ENCODE measurements around the gene ANKRD34A.

Gene ANKRD34A

DNA sequence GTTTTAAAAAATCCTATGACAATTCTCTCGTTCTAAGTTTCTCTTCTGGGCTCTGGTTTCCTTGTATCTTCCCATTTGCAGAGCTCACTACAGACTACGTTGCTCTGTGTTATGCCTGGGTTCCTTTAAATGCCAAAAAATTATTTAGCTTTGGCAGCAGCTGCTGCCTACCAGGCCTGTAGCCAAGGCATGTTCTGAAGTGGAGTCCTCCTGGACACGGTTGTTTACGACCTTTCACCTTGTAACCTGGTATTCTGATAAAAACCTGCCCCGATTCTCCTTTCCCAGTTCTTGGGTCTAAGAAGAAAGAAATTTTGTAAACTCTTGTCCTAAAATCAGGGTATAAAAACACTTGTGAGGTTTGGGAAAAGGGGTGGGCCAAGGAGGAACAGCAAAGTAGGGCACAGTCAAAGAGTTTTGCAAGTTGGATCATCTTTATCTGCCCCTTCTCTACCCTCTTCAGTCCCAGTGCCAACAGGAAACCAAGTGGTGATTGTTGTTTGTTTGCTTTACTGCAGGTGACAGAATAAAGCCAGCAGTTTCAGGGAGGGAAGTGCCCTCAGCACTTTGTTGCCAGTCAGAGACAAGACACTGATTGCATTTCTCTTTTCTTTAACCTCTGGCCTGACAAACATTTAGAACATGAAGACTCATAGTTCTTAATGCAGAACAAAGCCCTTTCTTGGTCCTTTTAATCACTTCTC, 35.1 kb upstream of the ANKRD34A start:
- TF ChIP-seq CTCF (IDR thresholded peaks at IDR 0.05) (no peak), ZFX (IDR thresholded peaks at IDR 0.05; ENCODE audit: borderline replicate concordance) (no peak)
- H3K27ac ChIP-seq = peak overlapping the region; percentile 78

DNA sequence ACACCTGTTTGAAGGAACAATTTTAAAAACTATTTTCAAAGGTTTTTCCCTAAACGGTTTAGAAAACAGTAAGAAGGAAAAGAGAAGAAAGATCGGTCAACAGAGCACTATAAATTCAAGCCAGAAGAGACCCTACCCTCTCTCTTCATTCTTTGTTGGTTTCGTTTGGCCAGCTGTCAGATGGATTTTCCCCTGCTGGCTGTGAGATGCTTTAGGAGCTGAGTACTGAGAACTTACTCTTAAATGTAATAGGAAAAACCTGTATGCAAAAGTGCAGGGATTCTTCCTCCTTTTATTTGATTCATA, 33.3 kb upstream of the ANKRD34A start:
- peak overlapping the region; percentile 91; the same call in 1 of the 2 replicates for H3K27ac ChIP-seq

DNA sequence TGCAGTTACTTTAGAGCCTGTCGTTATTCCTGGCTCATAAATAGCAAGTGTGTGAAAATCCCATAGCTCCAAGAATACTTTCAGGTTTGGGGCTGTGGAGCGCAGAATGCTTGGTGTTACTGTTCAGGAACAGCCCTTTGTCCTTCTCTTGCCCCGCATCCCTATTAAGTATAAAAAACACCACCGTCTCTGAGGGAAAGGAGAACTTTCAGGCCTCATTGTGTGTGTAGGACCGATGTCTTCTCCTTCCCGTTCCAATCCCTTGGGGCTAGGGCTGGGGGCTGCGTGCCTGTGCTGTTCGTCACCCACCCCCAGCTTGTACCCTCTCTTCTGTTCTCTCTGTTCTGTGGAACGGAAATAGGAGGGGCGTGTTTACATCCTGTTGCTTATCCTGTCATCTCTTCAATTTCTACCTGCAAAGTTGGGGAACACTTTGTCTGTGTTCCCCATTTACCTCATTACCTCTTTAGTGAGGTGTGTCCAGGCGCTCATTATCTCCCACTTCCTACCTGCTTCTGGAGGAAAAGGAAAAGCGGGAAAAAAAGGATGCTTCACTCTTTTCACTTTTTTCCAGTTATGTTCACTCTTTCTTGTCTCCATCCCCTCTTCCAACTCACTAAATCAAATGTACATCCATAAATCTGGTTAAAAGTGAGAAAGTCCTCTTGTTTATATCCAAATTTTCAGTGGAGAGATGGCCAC, 32.8 kb upstream of the ANKRD34A start:
- no peak for TF ChIP-seq CTCF (IDR thresholded peaks at IDR 0.05)
- no peak for TF ChIP-seq ZFX (IDR thresholded peaks at IDR 0.05; ENCODE audit: borderline replicate concordance)
- H3K27ac ChIP-seq = peak overlapping the region; percentile 91

More for the DNA sequence above, 33.3 kb upstream of the ANKRD34A start:
- TF ChIP-seq CTCF (IDR thresholded peaks at IDR 0.05) (no peak), ZFX (IDR thresholded peaks at IDR 0.05; ENCODE audit: borderline replicate concordance) (no peak)

- no peak for TF ChIP-seq ZFX (IDR thresholded peaks at IDR 0.05; ENCODE audit: borderline replicate concordance)
- TF ChIP-seq CTCF (IDR thresholded peaks at IDR 0.05) = no peak
- peak within 1 kb of the TSS; percentile 91 for H3K27ac ChIP-seq
Measured at GRCh38 chr1:145996433-145997015, 32.1 kb upstream of the ANKRD34A start, which contains the start of gene TXNIP. Gene TXNIP (minus strand): TSS chr1:145996579. CDS start chr1:145996266, 313 bp downstream.

DNA sequence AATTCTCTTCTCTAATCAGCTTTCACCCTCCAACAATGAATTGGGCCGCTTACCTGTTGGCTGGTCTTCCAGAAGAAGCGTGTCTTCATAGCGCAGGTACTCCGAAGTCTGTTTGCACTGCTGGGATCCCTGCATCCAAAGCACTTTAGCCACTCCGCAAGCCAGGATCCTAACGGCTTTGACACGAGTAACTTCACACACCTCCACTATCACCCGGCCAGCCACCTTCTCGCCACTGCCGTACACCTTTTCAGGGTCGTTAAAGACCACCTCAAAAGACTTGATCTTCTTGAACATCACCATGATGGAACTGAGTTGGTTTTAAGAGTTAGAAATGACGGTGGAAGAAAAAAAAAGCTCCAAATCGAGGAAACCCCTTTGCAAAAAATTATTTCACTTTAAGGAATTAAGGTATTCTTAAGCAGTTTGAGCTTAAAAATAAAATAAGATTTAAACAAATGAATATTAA, 31.6 kb upstream of the ANKRD34A start:
- peak overlapping the region; percentile 91 for H3K27ac ChIP-seq

DNA sequence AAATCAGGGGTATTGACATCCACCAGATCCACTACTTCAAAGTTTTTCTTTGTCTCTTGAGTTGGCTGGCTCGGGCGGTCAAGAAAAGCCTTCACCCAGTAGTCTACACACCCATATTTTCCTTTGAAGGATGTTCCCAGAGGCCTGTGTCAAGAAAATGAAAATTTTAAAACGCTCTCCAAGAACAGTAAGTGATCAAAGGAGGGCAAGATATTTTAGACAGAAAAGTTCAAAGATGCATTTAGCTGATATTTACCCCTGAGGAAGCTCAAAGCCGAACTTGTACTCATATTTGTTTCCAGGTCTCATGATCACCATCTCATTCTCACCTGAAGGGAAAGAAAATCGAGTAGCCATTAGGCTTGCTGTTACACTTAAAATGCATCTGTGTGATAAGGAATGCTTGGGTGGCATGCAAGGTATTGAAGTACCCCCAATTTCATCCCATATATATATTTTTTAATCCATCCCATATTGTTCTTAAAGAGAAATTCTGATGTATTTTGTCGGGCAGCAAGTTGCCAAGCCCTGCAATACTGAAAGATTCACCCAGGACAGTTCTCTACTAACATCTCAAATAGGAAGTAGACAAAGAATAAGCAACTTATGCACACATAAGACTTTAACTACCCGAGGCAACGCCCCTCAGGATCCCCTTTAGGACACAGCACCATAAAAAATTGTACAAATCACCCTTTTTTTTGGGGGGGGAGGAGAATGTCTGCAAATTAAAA, 30.9 kb upstream of the ANKRD34A start:
- TF ChIP-seq ZFX (IDR thresholded peaks at IDR 0.05; ENCODE audit: borderline replicate concordance) = no peak
- no peak for TF ChIP-seq CTCF (IDR thresholded peaks at IDR 0.05)
- peak overlapping the region; percentile 91 for H3K27ac ChIP-seq

More for the DNA sequence above, 31.6 kb upstream of the ANKRD34A start:
- TF ChIP-seq ZFX (IDR thresholded peaks at IDR 0.05; ENCODE audit: borderline replicate concordance) (no peak), CTCF (IDR thresholded peaks at IDR 0.05) (no peak)
